SK-N-SH treated with all-trans-retinoic acid at 6 μM for 48 hours (cell line): ENCODE data around the gene ANKRD55.
A peak's percentile ranks its signal among the peaks of the same experiment; 100 is the strongest.

Source experiments
- ATAC-seq: fragments of 200-7000 bp; cut with Tn5 transposase; 3 replicates; pipeline ENCODE4 v1.9.1; 2020; ENCODE audit warnings: mild to moderate bottlenecking, moderate library complexity
- ARNTL ChIP-seq: fragments of 450-650 bp; formaldehyde crosslinking; IDR thresholded peaks from 2 replicates; pipeline ENCODE4 v1.5.0; 2020; ENCODE audit warnings: low read depth, mild to moderate bottlenecking, moderate library complexity, borderline replicate concordance
- BACH2 ChIP-seq: fragments of 250-450 bp; sonication (Bioruptor Pico); IDR thresholded peaks from 2 replicates; pipeline ENCODE4 v1.9.0; 2021; ENCODE audit warnings: mild to moderate bottlenecking, borderline replicate concordance
- CREB5 ChIP-seq: fragments of 250-450 bp; sonication (Bioruptor Pico); IDR thresholded peaks from 2 replicates; pipeline ENCODE4 v1.5.1; 2020; ENCODE audit warnings: low read depth, mild to moderate bottlenecking, moderate library complexity
- CSRNP3 ChIP-seq: fragments of 250-450 bp; sonication (Bioruptor Pico); IDR thresholded peaks from 2 replicates; pipeline ENCODE4 v1.5.1; 2021; ENCODE audit warnings: mild to moderate bottlenecking, moderate library complexity
- ESRRG ChIP-seq: fragments of 250-450 bp; sonication (Bioruptor Pico); IDR thresholded peaks from 2 replicates; pipeline ENCODE4 v1.6.1; 2021; ENCODE audit warnings: mild to moderate bottlenecking
- GLIS3 ChIP-seq: fragments of 250-450 bp; sonication (Bioruptor Pico); IDR thresholded peaks from 2 replicates; pipeline ENCODE4 v1.5.0; 2020; ENCODE audit warnings: mild to moderate bottlenecking, moderate library complexity
- ISL1 ChIP-seq: fragments of 250-450 bp; sonication (Bioruptor Pico); IDR thresholded peaks from 2 replicates; pipeline ENCODE4 v2.1.2; 2022; ENCODE audit warnings: mild to moderate bottlenecking, moderate library complexity
- OSR1 ChIP-seq: fragments of 250-450 bp; sonication (Bioruptor Pico); IDR thresholded peaks from 2 replicates; pipeline ENCODE4 v1.8.0; 2022; ENCODE audit warnings: moderate library complexity, mild to moderate bottlenecking, inconsistent platforms
- PATZ1 ChIP-seq: fragments of 250-450 bp; sonication (Bioruptor Pico); IDR thresholded peaks from 2 replicates; pipeline ENCODE4 v1.8.0; 2020; ENCODE audit warnings: mild to moderate bottlenecking, moderate library complexity, borderline replicate concordance
- POU6F1 ChIP-seq: fragments of 250-450 bp; sonication (Bioruptor Pico); IDR thresholded peaks from 2 replicates; pipeline ENCODE4 v1.8.0; 2021; ENCODE audit warnings: low read depth, mild to moderate bottlenecking, moderate library complexity, borderline replicate concordance
- PPARA ChIP-seq: fragments of 250-450 bp; sonication (Bioruptor Pico); IDR thresholded peaks from 2 replicates; pipeline ENCODE4 v1.5.0; 2020; ENCODE audit warnings: mild to moderate bottlenecking, borderline replicate concordance
- RARB ChIP-seq: fragments of 250-450 bp; sonication (Bioruptor Pico); IDR thresholded peaks from 2 replicates; pipeline ENCODE4 v1.8.0; 2021; ENCODE audit warnings: mild to moderate bottlenecking, moderate library complexity
- TCF4 ChIP-seq: fragments of 250-450 bp; sonication (Bioruptor Pico); IDR thresholded peaks from 2 replicates; pipeline ENCODE4 v1.8.0; 2021; ENCODE audit warnings: mild to moderate bottlenecking, moderate library complexity, borderline replicate concordance
- TOX ChIP-seq: fragments of 250-450 bp; sonication (Bioruptor Pico); IDR thresholded peaks from 2 replicates; pipeline ENCODE4 v1.8.0; 2021; ENCODE audit warnings: mild to moderate bottlenecking, moderate library complexity, borderline replicate concordance
- TSHZ2 ChIP-seq: fragments of 250-450 bp; sonication (Bioruptor Pico); IDR thresholded peaks from 2 replicates; pipeline ENCODE4 v1.5.0; 2020; ENCODE audit warnings: mild to moderate bottlenecking, moderate library complexity
- ZFP3 ChIP-seq: fragments of 250-450 bp; sonication (Bioruptor Pico); IDR thresholded peaks from 2 replicates; pipeline ENCODE4 v1.5.0; 2020; ENCODE audit warnings: mild to moderate bottlenecking, moderate library complexity
- ZFP30 ChIP-seq: fragments of 450-650 bp; formaldehyde crosslinking; IDR thresholded peaks from 2 replicates; pipeline ENCODE4 v1.5.0; 2022; ENCODE audit warnings: mild to moderate bottlenecking, moderate library complexity
- ZNF565 ChIP-seq: fragments of 450-650 bp; formaldehyde crosslinking; conservative IDR thresholded peaks from 2 replicates; pipeline ENCODE4 v1.5.0; 2020; ENCODE audit warnings: low read depth, mild to moderate bottlenecking, moderate library complexity
- ZNF70 ChIP-seq: fragments of 450-650 bp; formaldehyde crosslinking; IDR thresholded peaks from 2 replicates; pipeline ENCODE4 v1.5.0; 2020; ENCODE audit warnings: mild to moderate bottlenecking, moderate library complexity
- ZNF8 ChIP-seq: fragments of 450-650 bp; formaldehyde crosslinking; IDR thresholded peaks from 2 replicates; pipeline ENCODE4 v1.5.0; 2020; ENCODE audit warnings: mild to moderate bottlenecking, moderate library complexity

ANKRD55 gene

GRCh38 chr5:56111404-56111781 lies 121.7 kb downstream of the ANKRD55 start:
- TF ChIP-seq ZNF8 (CRISPR knock-in tag) (no peak), PATZ1 (CRISPR knock-in tag) (no peak), CSRNP3 (CRISPR knock-in tag) (no peak), RARB (no peak), POU6F1 (CRISPR knock-in tag) (no peak), ZNF70 (CRISPR knock-in tag) (no peak), ARNTL (no peak), TCF4 (CRISPR knock-in tag) (no peak), ZFP30 (no peak), GLIS3 (CRISPR knock-in tag) (no peak), CREB5 (no peak), PPARA (CRISPR knock-in tag) (no peak), TSHZ2 (CRISPR knock-in tag) (no peak), ESRRG (no peak), BACH2 (CRISPR knock-in tag) (no peak), TOX (no peak), OSR1 (CRISPR knock-in tag) (no peak)
- no peak for ATAC-seq

- TF ChIP-seq ZNF70 (CRISPR knock-in tag) = peak; percentile 83
- TF ChIP-seq TSHZ2 (CRISPR knock-in tag) = no peak
- TF ChIP-seq, all 23 proteins: peak for 1
Measured at GRCh38 chr5:56110646-56111403, 122.3 kb downstream of the ANKRD55 start.

GRCh38 chr5:56108246-56108645 lies 124.9 kb downstream of the ANKRD55 start:
- no peak for ATAC-seq
- TF ChIP-seq ZFP30 (no peak), BACH2 (CRISPR knock-in tag) (no peak), OSR1 (CRISPR knock-in tag) (no peak), ZNF8 (CRISPR knock-in tag) (no peak), ISL1 (no peak), ZFP3 (no peak), POU6F1 (CRISPR knock-in tag) (no peak), GLIS3 (CRISPR knock-in tag) (no peak), CSRNP3 (CRISPR knock-in tag) (no peak), ARNTL (no peak), ESRRG (no peak), ZNF565 (CRISPR knock-in tag) (no peak), RARB (no peak)

More at GRCh38 chr5:56110646-56111403, 122.3 kb downstream of the ANKRD55 start:
- ATAC-seq = peak; percentile 68; the same call in 2 of the 3 replicates
